Fibroblast of skin of left quadriceps (primary cell): ENCODE results near the gene DCANP1.

Source experiments
- DNase-seq, 2 experiments: peaks; one replicate each; pipeline ENCODE4 v3.0.0-alpha.2; 2013; ENCODE audit warnings: low read depth in 2 of 2

DCANP1 gene

DNA sequence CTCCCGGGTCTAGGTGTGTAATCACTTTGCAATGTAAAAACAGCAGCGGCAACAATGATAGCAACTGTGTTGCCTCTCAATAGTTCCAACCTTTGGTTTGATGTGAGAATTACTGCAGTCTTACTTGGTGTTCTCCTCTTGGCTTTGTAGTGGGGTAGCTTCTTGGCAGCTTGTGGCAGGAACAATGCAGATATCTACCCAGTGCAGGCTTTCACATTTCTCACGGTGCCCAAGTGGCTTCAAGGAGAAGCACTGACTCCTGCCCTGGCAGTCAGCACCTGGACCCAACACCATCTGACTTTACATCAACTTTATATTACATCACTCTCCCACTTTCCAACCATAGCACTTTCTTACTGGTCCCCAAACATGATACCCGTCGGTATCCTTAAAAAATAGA is 33.4 kb upstream of the DCANP1 start:
- DNase-seq: no peak

DNA sequence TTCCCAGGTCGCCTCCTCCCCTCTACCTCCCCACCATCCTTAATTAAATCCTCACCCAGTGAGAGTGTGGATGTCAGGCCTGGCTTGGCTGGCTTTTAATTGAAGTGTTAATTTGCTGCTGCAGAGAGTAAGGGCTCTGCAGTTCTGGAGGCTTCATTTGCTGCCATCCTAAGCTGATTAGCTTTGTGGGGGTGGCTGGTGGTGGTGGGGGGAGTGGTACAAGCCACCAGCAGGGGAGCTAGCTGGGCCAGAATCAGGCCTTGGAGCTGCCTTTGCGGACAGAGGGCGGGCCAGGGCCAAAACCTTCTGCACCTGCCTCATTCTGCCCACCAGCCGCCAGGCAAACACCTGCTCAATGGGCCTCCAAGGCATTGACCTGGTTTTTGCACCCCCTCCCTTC is 31.8 kb upstream of the DCANP1 start:
- no peak for DNase-seq

- DNase-seq: no peak
Observed at GRCh38 chr5:135477613-135478066, 30.5 kb upstream of the DCANP1 start.

DNA sequence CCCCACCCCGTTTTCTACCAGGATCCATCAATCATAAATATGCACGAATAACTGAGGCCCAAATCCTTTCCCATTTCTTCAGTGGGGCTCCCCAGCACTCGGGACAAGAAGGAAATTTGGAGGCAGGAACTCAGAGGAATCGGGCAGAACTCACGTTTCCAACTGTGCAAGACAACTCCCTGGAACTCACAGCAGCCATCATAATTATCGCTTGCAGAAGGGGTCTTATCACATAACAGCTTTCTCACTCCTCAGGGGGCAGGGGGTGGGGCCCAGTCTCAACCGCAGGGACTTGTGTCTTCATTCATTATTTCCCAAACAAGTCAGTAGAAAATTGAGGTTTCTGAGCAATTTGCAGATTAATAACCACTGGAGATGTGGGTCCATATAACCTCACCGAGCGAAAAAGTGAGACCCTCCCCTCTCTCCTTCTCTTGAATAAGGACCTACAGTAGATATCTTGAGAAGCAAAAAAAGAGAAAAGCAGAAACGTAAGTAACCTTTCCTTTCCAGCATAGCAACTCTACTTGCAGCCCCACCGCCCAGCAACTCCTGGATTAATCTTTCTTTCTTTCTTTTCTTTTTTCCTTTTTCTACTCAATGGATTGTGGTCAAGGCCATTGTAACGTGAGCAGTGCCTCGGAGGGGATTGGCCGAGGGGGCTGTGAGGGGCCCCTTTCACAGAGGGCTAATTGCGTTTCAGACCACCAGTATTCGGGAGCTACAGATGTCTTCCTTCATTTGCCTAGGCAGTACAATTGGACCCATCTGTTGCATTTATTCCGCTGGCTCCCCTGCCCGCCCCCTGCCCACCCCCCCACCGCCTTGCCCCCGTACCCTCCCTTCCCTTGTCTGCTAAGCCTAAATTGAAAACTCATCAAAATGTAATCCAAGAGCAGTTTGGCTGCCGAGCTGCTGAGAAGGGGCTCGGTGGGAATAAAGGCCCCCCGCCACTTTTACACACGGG is 29.8 kb upstream of the DCANP1 start:
- no peak for DNase-seq

- DNase-seq: no peak
Observed at GRCh38 chr5:135473956-135474670, 27.0 kb upstream of the DCANP1 start.

DNA sequence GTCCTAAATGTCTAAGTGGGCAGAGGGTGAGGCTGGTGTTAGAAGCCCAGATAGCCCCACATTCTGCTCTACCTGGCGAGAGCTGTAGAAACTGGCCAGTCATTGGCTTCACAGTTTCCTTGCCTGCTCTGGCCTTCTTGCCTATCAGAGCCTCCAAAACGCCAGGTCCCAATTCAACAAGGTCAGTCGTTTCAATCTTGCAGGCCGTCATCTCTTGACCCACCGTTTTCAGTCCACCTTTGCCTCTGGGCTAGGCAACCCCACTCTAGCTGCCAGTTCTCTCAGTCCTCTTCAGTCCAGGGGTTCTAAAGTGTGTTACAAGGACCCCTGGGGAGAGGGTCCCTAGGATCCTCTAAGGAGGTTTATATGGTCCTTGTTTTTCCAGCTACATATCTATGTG is 25.0 kb upstream of the DCANP1 start:
- DNase-seq: no peak

- DNase-seq: no peak
Observed at GRCh38 chr5:135471726-135472125, 24.6 kb upstream of the DCANP1 start.

- DNase-seq: no peak
Observed at GRCh38 chr5:135469911-135470310, 22.8 kb upstream of the DCANP1 start.

- DNase-seq: no peak
Observed at GRCh38 chr5:135468541-135468940, 21.4 kb upstream of the DCANP1 start.

DNA sequence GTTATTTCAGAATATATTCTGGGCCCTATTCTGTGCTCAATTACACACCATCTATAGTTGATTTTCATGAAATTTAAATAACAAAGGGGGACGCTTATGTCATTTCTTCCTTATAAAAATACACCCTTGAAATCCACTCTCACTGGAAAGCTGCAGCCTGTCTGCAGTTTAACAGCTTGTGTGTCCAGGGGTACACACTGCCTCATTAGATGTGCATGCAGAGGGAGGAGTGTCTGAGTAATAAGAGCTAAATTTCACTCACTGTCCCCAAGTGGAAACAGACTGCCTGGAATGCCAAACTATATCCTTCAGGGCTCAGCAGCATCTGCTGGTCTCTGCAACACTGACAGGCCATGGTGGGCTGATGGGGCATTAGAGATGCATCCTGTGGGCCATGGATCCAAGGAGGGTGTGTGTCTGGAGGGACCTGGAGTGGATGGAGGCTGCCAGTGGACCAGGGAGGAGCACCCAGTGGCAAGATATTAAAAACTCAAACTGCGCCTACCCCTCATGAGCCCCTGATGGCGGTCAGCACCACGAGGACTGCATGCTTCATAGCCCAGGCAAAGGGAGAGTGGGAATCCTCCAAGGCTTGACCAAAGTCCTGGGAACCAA is 20.8 kb upstream of the DCANP1 start:
- no peak for DNase-seq

- DNase-seq: no peak
Observed at GRCh38 chr5:135467051-135467625, 20.0 kb upstream of the DCANP1 start.

- DNase-seq: no peak
Observed at GRCh38 chr5:135466178-135467050, 19.3 kb upstream of the DCANP1 start.

GRCh38 chr5:135465391-135466122 is 18.4 kb upstream of the DCANP1 start:
- DNase-seq: no peak

- no peak for DNase-seq
Observed at GRCh38 chr5:135462304-135462703, 15.2 kb upstream of the DCANP1 start.

GRCh38 chr5:135461481-135462151 is 14.5 kb upstream of the DCANP1 start:
- DNase-seq: no peak

GRCh38 chr5:135460246-135461033 is 13.3 kb upstream of the DCANP1 start:
- no peak for DNase-seq

DNA sequence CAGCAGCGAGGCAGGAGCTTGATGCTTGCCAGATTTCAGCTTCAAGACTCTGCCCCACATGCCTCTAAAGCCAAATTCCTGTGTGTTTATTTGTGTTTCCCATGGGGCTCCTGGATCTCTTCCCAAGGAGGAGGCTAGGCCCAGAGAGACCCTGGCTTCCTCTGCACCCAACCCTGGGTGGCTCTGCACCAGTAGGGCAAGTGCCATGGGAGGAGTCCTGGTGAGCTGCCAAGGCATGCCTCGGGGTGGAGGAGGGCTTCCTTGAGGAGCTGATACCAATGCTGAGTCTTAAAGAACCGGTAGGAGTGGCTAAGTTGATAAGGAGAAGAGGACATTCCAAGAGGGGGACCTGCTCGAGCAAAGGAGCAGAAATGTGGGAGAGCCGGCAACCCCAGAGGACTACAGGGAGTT is 11.8 kb upstream of the DCANP1 start:
- DNase-seq: no peak

- DNase-seq: no peak
Observed at GRCh38 chr5:135458356-135458755, 11.2 kb upstream of the DCANP1 start.
